GM06990 (cell line): ENCODE data around the gene YIF1B.

Source experiments
- DNase-seq: peaks from one replicate; pipeline ENCODE4 v3.0.0-alpha.2; 2011; ENCODE audit not compliant: insufficient read length; ENCODE audit errors: extremely low read depth
- H3K27me3 ChIP-seq: replicated peaks from 2 replicates; pipeline ENCODE4 v1.6.0; 2011; ENCODE audit warnings: low read length; ENCODE audit not compliant: control insufficient read depth, insufficient read depth
- H3K36me3 ChIP-seq: 2 replicates; pipeline ENCODE4 v1.5.1; 2011; ENCODE audit warnings: low read length; ENCODE audit not compliant: control insufficient read depth, insufficient read depth
- H3K4me3 ChIP-seq: replicated peaks from 2 replicates; pipeline ENCODE4 v1.5.1; 2011; ENCODE audit warnings: low read depth, mild to moderate bottlenecking, control low read depth, low read length
- TF ChIP-seq, protein P1 (sequence below): IDR thresholded peaks from 2 replicates; pipeline ENCODE4 v1.5.1; 2011; ENCODE audit warnings: low read length, control low read depth, mild to moderate bottlenecking, inconsistent platforms; ENCODE audit not compliant: insufficient read depth, poor library complexity, severe bottlenecking

YIF1B gene

DNA sequence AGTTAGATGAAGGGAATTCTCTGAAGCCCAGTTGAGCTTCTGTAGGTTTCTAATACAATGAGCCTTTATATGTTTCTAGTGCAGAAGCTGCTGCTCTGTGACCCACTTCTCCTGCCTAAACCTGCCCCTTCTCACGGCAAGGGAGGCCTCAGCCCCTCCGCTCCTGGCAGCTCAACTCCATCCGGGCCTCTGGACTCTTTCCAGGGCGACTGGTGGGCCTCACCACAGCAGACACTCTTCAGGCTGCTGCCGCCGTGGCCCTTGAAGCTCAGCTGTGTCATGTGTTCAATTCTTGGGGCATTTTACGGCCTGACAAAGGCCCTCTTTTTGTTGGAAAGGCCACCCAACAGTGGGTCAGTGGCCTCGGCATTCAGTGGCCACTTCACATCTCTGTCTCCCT is 21.7 kb downstream of the YIF1B start:
- no peak overlapping the region for H3K4me3 ChIP-seq
- H3K27me3 ChIP-seq = no peaks in the 10 kb centered on the region
- no peaks in the 10 kb centered on the region for H3K36me3 ChIP-seq
- TF ChIP-seq, protein P1, sequence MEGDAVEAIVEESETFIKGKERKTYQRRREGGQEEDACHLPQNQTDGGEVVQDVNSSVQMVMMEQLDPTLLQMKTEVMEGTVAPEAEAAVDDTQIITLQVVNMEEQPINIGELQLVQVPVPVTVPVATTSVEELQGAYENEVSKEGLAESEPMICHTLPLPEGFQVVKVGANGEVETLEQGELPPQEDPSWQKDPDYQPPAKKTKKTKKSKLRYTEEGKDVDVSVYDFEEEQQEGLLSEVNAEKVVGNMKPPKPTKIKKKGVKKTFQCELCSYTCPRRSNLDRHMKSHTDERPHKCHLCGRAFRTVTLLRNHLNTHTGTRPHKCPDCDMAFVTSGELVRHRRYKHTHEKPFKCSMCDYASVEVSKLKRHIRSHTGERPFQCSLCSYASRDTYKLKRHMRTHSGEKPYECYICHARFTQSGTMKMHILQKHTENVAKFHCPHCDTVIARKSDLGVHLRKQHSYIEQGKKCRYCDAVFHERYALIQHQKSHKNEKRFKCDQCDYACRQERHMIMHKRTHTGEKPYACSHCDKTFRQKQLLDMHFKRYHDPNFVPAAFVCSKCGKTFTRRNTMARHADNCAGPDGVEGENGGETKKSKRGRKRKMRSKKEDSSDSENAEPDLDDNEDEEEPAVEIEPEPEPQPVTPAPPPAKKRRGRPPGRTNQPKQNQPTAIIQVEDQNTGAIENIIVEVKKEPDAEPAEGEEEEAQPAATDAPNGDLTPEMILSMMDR = no peak
- DNase-seq = no peak

DNA sequence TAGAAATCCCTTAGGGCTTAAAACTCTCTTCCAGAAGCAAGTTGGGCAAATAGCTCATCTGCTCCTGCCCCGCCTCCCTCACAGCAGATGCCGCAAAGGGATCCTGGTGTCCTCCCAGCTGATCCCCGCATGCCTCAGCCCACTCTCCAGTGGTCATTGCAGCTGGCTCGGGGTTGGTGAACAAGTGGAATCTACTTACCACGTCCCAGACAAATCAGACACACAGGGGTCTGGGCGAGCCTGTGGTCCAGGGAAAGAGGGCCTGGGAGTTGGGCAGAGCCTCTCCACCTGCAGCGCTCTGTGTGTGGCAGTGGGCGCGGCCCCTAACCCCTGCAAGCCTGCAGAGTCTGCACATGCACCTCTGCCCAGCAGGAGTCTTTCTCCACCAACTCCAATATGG is 22.5 kb downstream of the YIF1B start:
- no peak overlapping the region for H3K4me3 ChIP-seq
- DNase-seq = no peak
- no peaks in the 10 kb centered on the region for H3K27me3 ChIP-seq
- H3K36me3 ChIP-seq = no peaks in the 10 kb centered on the region
- TF ChIP-seq, protein P1 = no peak

DNA sequence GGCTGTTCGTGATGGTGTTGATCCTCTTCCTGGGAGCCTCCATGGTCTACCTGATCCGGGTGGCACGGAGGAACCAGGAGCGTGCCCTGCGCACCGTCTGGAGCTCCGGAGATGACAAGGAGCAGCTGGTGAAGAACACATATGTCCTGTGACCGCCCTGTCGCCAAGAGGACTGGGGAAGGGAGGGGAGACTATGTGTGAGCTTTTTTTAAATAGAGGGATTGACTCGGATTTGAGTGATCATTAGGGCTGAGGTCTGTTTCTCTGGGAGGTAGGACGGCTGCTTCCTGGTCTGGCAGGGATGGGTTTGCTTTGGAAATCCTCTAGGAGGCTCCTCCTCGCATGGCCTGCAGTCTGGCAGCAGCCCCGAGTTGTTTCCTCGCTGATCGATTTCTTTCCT is 23.9 kb downstream of the YIF1B start:
- H3K27me3 ChIP-seq = no peaks in the 10 kb centered on the region
- H3K36me3 ChIP-seq = no peaks in the 10 kb centered on the region
- DNase-seq = no peak
- no peak overlapping the region for H3K4me3 ChIP-seq
- TF ChIP-seq, protein P1 = no peak

DNA sequence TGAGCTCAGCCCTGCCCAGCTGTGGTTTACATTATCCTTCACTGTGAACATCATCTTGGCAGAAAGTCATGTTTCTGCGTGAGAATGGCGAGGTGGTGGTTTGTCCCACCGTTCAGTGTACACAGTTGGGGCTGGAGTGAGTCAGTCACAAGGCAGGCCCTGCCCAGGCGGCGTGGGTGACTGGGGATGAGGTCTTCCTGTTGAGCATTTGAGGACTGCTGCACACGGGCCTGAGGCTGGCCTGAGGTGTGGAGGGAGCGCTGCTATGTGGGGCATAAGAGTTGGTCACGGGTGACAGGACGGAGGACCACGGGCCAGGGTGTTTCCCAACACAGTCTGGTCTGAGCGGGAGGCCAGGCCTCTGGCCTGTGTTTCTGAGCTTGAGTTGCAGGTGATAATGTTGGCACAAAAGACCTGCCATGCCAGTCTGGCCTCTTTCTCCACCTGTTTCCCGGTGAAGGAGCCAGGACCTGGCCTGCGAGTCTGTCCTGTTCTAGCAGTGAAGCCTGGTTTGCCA is 25.1 kb downstream of the YIF1B start:
- TF ChIP-seq, protein P1 = no peak
- no peaks in the 10 kb centered on the region for H3K27me3 ChIP-seq
- no peak for DNase-seq
- H3K4me3 ChIP-seq = no peak overlapping the region
- no peaks in the 10 kb centered on the region for H3K36me3 ChIP-seq

DNA sequence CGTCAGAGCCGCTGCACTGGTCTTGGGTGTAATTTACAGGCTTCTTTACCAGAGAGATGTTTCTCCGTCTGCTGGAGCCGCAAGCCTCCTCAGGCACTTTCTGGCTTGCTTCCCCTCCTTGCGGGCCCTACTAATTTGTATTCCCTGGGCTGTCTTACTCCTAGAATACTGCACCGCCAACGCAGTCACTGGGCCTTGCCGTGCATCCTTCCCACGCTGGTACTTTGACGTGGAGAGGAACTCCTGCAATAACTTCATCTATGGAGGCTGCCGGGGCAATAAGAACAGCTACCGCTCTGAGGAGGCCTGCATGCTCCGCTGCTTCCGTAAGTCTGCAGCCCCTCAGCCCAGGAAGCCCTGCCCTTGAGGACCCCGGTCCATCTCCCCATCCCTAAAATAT is 25.8 kb downstream of the YIF1B start:
- Histone ChIP-seq H3K36me3 (no peaks in the 10 kb centered on the region), H3K4me3 (no peak overlapping the region), H3K27me3 (no peaks in the 10 kb centered on the region)
- TF ChIP-seq, protein P1 = no peak
- no peak for DNase-seq
